Stimulated activated CD8-positive, alpha-beta memory T cell treated with anti-CD3 and anti-CD28 coated beads, Interleukin-4, amount 100 ng/mL, for 24 hours (primary cell): ENCODE measurements around the gene CD58.

ENCODE experiments used
- DNase-seq: peaks from one replicate; pipeline ENCODE4 v3.0.0-alpha.2; 2020; ENCODE audit warnings: low read depth

Gene CD58

DNA sequence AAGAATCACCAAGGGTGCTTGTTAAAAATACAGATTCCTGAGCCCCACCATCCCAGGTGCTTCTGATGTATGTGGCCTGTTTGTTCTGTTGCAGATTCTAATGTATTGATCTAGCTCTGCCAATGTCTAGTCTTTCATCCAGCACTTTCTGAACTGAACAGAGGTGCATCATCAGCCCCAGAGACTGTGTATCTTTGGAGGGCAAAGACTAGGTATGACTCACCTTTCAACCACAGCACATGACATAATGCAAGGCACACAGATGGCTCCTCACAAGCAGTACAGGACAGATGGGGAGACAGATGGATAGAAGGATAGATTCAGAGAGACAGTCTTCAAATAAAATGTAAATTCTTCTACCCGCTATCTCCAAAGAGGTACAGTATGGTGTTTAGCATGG, 32.3 kb downstream of the CD58 start:
- DNase-seq: no peak

DNA sequence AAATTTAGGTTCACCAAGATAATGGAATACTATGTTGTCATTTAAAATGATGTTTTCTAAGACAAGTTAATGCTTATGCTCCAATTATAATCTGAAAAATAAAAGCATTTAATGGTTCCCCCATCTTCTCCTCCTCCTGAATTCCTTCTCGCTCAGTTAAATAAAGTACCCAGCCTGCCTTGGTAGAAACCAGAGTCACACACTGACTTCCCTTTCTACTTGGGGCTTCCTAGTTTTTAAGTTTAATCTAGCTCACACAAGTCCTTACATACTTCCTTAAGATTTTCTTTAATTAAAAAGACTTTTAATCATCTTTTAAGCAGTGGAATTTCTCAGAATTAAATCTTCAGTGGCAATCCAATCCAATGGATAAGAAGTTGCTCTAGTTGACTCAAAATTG, 32.9 kb downstream of the CD58 start:
- DNase-seq: no peak

DNA sequence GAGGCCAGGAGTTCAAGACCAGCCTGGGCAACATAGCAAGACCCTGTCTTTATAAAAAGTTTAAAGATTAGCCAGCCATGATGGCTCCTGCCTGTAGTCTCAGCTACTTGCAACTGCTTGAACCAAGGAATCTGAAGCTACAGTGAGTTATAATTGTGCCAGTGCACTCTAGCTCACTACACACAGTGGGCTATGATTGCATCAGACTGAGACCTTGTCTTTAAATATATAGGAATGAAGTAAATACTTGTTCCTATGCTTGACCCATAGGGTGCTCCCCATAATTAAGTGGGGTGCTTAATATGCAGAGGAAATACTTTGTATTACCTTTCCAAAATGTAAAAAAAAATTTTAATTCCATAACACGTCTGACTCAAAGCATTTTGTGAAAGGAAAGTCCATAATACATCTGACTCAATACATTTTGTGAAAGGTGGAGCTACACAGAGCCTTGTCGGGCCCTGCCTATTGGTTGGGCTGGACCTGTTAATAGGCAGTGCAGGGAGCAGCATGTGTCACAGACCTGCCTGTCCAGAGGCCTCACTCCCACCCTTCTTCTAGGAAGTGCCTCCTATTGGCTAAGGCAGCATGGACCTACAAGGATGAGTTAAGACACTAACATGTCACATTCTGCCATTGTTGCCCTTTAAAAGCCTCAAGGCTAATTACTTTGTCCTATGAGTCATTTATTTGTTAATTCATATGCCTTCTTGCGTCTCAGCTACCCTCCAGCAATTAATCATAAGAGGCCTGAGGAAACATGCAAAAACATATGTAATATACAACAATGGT, 33.6 kb downstream of the CD58 start:
- no peak for DNase-seq

DNA sequence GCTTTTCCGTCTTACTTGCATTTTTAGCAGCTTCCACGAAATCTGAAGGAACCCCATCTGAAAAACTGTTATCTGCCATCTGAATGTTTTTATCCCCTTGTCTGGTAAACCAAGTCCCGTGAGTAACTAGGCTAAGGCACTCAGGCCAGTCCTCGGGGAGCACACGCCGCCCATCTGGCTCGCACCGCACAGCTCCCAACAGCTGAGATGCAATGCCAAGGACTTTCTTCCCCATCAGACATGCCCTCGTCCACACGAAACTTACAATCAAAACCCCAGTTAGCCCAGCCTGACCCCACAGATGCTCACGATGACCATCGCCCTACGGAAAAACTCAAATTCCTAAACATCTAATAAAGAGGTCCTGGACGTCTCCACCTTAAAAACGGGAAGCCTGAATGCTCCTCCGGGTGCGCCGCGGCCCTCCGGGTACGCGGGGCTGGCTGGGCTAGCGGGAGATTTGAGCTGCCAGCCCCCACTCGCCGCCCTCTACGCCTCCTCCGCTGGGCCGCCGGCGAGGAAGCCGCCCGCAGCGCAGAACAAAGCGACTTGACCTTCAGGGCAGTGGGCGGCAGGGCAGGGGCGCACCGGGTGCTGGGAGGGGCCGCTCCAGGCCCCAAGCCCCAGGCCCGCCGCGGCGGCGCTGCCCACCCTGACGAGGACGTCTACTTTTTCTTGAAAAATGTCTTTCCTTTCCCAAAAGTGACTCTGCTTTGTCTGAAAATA, 36.6 kb downstream of the CD58 start:
- DNase-seq: no peak

DNA sequence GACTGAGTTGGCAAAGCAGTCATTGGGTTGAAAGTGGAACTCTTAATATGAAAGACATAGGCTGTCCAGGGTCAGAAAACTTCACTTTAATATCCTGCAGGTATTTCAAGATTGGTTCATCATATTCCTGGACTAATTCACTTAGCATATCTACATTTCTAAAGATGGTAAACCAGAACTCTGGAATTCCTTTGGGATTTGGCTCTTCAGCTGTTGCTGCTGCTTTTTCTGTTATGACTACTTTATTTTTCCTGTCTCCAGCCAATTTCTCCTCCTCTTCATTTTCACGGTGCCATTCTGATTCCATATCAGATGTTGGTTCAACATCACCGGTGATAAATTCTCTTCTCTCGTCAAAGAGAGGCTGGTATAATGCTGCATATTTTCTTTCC, 37.4 kb downstream of the CD58 start:
- DNase-seq: no peak

DNA sequence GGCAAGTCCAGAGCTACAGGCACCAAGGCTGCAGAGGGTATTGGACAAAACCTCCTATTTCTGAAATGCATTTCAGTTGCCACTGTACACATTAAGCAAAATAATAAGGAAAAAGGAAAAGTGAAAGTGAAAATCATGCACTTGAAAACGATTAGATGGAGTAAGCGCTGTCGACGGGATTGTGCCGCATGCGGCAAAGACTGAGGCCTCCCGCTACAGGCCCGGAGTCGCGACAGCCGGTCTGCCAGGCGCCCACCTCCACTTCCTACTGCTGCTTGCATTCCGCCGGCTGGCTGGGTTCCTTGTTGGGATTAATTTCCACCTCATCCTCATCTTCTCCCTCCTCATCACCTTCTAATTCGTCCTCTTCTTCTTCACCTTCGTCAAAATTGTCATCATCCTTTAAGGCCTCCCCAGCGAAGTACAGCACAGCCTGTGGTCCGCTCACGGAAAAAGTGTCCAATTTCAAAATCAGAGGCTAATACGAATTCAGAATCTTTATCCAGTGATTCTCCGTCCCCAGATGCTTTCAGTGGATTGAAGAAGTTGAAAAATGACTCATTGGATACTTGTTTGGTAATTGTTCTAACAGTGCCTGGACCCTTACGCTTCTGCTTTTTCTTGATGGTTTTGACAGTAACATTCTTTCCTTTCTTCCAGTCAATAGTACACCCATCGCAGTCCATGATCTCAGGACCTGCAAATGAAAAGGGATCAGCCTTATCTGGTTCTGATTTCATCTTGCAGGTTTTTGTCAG, 38.0 kb downstream of the CD58 start:
- no peak for DNase-seq

DNA sequence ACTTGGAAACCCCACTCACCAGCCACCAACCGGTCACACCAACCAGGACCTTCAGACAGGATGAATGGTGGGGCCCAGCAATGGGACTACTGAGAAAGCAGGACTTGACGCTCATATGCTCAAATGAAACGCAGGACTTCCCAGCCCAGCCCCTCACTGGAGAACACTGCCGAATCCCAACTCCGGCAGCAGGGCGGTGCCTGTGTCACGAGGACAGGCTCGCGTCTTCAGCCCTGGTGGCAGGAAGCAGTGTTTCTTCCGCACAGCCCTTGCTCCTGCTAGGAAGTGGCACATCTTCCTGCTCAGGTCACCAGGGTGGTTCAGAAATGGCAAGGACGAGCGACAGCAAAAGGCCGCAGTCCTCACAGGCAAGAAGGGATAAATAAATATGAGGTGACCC, 38.9 kb downstream of the CD58 start:
- no peak for DNase-seq

DNA sequence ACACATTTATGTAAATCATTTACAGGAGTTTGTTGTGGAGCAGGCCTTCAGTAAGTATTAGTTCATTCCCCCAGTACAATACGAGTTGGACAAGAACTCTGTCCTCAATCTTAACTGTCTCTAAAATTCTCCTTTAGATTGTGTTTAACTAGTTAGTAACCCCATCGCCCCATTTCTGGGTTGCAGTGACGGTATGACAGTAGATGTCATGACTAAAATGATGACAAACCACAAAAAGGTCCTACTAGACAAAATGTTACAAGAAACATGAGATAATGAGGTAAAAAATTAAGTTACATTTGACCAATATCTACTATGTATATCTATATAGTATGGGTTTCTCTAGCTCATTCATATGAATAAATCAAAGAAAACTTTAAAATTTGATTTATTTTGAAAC, 41.1 kb downstream of the CD58 start:
- DNase-seq: no peak

DNA sequence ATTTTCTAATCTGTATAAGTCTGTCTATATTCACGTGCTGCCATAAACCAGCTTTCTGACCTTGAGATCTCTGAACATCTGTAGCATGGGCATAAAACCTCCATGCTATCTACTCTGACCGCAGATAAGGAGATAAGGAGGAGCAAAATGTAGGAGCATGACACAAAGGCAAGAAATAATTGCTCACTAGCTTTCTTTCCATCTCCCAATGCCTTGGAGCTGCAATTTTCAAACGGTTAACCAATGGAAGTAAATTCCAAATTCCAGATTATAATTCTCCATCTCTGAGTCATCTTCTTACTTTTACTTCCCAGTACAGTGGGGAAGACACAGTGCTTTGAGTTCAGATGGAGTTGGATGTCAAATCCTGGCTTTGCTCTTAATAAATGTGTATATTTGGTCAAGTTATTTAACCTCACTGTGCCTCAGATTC, 41.6 kb downstream of the CD58 start:
- no peak for DNase-seq

DNA sequence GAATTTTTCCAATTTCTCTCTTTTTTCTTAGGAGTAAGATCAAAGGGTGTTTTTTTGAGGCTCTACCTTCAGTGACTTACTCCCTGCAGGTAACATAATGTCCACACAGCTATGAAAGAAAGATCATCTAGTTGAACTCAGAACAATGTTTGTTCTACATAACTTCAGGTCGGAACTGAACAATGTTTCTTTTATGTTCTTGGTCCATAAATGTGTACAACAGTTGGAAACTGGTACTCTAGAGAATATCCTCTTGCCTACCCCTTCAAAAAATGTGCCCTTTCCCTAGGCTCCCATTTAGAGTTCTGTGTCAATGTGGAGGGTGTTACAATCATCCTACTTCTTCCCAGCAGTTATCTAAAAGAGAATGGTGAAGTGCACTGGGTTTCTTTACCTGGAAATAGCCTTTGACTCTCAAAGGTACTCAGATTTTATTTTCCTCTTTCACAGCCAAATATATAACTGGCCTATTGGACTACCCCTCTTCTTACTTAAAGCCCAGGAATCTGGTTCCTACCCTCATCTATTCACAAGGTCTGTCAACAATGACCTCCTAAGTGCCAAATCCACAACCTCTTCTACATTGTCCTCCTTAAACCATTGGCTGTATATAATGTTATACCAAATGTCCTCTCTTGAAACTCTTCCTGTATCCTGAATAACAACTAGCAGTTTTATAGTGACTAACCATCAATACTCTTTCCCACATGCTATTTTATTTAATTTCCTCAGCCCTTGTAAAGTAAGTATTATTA, 42.3 kb downstream of the CD58 start:
- DNase-seq: no peak

DNA sequence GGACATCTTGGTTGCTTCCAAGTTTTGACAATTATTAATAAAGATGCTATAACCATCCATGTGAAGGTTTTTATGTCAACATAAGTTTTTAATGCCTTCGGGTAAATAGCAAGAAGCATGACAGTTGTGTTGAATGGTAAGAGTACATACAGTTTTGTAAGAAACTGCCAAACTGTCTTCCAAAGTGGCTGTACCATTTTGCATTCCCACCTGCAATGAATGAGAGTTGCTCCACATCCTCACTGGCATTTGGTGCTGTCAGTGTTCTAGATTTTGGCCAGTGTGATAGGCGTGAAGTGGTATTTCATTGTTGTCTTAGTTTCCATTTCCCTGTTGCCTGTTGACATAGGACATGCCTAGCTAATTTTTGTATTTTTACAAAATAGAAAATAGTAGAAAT, 45.4 kb downstream of the CD58 start:
- no peak for DNase-seq

DNA sequence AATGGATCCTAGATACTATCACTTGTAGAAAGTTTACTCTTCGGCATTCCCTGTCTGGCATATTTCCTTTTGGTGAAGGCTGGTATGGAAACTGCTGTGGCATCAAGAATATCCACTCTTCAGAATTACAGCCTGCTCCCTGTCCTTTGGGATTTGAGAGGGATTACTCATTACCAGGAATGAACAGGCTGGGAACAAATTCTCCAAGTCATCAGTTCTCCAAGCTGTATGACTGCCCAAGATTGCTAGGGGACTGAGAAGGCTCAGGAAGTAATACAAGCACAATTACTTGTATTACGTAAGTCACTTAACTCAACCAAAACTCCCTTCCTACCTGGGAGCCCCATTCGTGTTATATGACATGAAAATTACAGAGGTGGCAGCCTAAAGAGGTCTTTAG, 49.6 kb downstream of the CD58 start:
- no peak for DNase-seq

DNA sequence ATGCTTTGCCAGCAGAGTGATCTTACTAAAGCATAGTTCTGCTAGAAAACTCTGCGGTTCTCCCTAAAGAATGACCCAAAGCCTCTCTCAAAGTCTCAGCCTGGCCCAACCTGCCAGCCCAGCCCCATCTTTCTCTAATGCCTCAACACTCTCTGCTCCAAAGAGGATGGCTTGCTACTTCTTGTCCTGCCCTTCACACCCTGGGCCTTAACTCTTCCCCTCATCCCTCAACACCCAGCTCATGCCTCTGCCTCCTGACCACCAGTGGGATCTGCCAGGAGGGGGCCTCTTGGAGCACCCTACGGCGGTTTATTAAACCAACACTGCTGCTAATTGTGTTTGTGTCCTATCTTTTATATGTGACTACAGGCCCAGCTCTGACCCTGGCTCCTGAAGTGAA, 52.4 kb downstream of the CD58 start:
- no peak for DNase-seq

DNA sequence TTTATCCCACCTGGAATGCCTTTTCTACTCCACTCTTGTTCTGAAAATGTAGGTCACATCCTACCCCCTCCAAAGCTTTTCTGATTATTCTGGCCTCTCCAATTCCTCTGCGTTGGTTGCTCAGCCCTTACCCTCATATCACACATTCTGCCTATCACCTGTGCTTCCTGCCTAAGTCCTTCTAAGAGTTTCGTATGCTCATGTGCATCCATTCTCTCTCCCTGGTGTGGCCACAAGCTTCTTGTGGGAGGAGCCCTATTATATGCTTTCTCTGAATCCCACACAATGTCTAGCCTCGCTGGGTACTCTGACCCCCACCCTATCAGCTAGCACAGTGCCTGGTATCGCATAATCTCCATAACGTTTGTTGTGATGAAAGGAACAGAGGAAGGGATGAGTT, 54.2 kb downstream of the CD58 start:
- DNase-seq: no peak

DNA sequence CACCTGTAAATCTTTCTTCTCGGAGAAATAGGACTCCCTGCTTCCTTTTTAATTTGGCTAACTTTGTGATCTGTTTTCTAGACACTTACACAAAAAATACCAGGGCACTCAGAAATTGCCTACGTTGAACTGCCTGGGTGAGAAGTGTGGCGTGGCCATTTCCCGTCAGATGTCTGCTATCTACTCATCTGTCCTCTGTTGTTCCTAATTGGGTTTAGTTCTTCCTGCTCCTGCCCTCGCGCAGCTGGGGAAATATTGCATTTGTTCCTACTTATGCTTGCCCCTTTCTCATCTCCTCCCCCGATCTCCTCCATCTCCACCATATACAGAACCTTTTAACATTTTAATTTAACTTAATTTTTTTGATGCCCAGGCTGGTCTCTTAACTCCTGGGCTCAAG, 55.1 kb downstream of the CD58 start:
- no peak for DNase-seq

DNA sequence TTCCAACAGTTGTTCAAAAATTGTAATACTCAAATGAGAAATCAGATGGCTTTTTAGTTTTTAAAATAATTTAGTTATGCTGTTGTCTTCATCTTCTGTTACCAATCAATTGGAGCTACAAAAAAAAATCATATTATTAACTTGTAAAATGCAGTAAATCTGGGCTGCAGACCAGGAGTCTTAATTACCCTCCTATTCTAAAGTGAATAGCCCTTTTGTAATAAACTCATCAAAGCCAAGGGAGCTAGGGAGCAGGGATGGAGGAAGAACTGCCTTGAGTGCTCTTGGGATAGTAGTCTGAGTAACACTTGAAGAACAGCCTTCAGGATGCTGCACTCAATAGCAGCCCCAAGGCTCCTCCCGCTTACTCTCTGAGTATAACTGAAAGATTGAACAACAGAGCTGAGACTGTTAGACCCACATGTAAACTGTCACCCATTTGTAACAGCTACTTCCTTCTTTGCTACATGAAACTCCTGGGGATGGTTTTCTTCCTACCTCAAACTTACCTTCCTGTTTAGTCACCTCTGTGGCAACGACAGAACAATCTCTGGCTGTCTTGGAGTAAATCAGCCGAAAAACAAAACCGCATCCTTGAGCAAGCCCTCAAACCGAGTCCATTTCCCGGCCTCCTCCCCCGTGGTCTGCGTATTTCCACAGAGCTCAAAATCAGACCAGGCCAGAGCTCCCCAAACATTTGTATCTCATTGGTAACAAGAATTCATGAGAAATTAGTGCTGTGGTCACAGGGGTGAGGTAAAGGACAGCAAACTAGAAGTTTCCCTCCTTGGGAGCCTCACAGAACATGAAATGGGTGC, 55.9 kb downstream of the CD58 start:
- DNase-seq: peak; percentile 25

DNA sequence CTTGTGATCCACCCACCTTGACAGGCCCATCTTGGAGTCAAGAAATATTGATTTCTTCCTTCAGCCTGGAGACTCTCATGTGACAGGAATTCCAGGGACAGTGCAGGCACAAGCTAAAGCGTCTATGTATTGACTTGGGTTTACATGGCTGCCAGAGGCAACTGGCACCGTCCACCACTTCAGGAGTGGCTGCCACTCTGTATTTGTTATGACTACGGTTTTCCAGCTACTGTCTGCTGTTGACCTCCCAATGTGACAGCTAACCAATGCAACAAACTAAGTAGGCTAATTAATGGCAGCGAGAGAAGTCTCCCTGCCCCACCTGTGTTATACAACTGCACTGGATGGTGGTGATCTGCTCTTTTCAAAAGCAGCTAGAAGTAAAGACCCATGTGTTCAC, 56.9 kb downstream of the CD58 start:
- DNase-seq: no peak

DNA sequence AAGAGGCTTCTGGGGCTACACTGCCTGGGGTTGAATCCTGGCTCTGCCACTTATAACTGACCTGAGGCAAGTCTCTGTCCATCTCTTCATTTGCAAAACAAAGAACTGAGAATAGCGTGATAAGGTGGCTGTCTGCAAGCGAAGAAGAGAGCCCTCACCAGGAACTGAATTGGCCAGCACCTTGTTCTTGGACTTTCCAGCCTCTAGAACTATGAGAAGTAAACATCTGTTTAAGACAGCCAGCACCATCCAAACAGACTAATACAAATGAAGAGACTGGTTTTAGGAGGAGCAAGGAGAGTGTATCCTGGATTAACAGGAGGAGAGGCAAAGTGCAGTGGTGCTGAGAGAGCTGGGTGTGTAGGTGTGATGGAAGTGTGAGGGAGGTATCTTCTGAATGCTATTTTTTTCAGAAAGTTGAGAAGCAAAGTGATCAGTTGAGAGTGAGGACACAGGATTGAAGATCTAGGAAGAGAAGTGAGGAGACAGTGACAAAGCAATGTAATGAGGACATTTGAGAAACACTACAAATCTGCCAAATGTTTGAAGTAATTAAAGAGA, 59.3 kb downstream of the CD58 start:
- DNase-seq: no peak

DNA sequence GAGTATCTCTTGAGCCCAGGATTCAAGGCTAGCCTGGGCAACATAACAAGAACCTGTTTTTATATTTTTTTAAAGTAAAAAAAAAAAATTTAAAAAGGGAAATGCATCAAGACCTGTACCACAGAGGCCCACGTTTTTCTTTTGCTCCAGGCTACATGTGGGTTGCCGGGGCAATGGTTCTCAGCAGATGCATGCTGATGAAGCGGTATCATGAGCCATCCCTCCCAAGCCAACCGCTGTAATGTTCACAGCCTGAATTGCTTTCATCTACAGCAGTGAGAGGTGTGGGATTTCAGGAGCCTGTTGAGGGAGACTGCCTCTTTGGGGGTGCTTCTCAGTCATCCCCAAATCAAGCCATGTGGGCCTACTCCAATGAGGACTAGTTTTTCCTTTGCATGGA, 60.5 kb downstream of the CD58 start:
- no peak for DNase-seq

DNA sequence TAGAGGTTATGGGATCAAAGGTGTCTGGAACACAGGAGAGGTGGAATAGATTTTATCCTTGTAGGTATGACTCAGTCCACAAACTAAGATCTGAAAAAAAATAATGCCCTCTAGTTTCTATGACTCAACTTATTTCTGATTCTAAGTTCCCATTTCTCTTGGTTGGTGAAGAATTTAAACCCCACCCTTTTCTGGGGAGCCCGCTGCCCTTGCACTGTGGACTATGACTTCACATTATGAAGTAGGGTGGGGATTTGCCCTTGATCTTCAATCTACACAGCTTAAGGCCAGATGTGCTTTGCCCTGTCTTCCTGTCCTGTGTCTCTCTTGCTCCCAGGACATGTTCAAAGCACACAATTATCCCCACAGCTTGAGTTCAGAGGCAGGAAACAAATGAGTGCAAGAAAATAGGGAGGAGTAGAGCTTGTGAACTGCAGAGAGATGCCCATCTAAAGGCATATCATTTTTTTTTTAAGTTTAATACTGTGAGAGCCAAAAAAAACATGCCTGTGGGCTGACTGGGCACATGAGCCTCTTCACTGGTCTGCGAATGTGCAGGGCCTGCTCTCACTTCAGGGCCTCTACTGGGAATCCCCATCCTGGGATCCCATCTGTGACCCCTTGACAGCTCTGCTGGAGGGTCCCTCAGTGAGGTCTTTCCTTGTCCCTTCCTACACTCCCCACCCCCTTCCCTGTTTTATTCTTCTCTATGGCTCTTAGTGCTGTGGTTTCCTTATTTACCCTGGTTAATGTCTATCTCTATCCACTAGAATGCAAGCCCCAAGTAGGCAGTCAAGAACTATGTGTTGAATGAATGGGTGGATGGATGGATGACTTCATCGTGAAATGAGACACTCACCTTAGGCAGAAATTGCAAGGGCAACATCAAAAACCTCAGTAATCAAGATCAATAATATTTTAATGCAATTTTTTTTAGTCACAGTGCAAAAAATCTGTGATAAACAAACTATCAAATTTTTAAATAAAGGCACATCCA, 61.5 kb downstream of the CD58 start:
- DNase-seq: peak; percentile 21
